Stimulated activated naive B cell treated with anti-CD40 and anti-IgM and Interleukin-4, amounts not matched to agents 10 μg/mL and 1 μg/mL and 100 μg/mL, for 72 hours (primary cell): ENCODE results near the gene KRTAP4-8.
"Not testable (repeated sequence)": the region's sequence is repeated elsewhere in the genome, so short reads cannot be mapped to it uniquely, and the experiment has no call there.

Experiments
- ATAC-seq, 2 donors: fragments of 150-1000 bp; cut with Tn5 transposase; replicated peaks; 2 replicates each; pipeline ENCODE4 v1.10.0; 2021; ENCODE audit warnings: moderate library complexity in 1 of 2
- DNase-seq: peaks from one replicate; pipeline ENCODE4 v3.0.0; 2021
- H3K27ac Mint-ChIP-seq: one replicate; pipeline ENCODE4 v1.8.0; 2022; ENCODE audit warnings: mild to moderate bottlenecking, mixed read lengths
- H3K27me3 Mint-ChIP-seq, 2 donors: one replicate each; pipeline ENCODE4 v1.8.0; 2022; ENCODE audit warnings: mixed read lengths in 2 of 2
- H3K36me3 Mint-ChIP-seq, 2 donors: one replicate each; pipeline ENCODE4 v1.8.0; 2022; ENCODE audit warnings: mixed read lengths in 2 of 2, mild to moderate bottlenecking in 1 of 2
- H3K4me1 Mint-ChIP-seq, 2 donors: one replicate each; pipeline ENCODE4 v1.8.0; 2022; ENCODE audit warnings: mixed read lengths in 2 of 2, mild to moderate bottlenecking in 1 of 2
- H3K4me3 Mint-ChIP-seq, 2 donors: one replicate each; pipeline ENCODE4 v1.8.0; 2022; ENCODE audit warnings: mild to moderate bottlenecking in 2 of 2, mixed read lengths in 2 of 2, moderate library complexity in 1 of 2
- H3K9me3 Mint-ChIP-seq, 2 donors: one replicate each; pipeline ENCODE4 v1.8.0; 2022; ENCODE audit warnings: mixed read lengths in 2 of 2, mild to moderate bottlenecking in 1 of 2

KRTAP4-8 gene

DNA sequence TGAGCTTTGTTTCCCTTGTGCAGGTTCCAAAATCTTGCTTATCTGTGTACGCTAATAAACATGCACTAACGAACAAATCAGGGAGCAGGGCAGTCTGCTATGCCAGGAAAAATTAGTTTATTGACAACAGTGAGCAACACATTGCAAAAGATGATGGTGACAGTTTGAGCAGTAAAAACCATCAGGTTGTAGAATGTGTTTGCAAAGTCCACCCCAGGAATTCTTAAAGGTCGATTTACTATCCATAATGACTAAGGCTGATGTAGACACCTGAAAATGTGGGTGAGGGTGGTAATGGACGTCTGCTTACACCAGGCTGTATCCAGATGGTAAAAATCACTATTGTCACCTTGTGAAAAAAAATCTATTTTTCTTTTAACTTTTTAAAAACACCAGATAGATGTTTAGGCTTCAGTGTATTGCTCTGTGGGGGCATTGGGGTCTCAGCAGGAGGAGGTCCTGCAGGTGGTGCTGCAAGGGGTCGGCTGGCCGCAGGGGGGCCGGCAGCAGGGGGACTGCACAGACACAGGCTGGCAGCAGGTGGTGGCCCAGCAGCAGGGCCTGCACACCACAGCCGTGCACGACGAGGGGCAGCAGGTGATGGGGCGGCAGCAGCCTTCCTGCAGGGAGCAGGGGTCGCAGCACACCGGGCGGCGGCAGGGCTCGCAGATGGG is 32.8 kb downstream of the KRTAP4-8 start:
- not testable (repeated sequence) for DNase-seq, ATAC-seq, H3K36me3 Mint-ChIP-seq, H3K9me3 Mint-ChIP-seq, H3K27ac Mint-ChIP-seq, H3K4me1 Mint-ChIP-seq, H3K4me3 Mint-ChIP-seq
- H3K27me3 Mint-ChIP-seq, result peaks cover 6 to 13% of the 10 kb centered on the region in 2 donors

DNA sequence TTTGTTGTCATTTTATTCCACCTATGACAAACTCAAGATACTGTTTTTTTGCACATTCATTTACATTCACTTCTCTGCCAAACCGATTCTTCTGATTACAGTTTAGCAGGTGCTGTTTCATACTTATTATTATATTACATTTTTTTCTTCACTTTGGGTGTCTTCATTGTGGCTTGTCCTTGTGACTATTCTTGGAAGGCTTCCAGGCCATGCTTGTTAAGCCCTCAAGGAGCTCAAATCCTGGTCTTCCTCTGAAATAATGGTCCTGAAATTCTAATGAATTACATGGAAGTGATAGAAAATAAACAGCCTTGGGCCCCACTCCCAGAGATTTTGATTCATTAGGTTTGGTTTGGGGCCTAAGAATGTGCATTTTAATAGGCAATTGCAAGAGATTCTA is 33.6 kb downstream of the KRTAP4-8 start:
- Mint-ChIP-seq H3K36me3 (no peaks in the 10 kb centered on the region), H3K4me1 (peaks cover 3 to 4% of the 10 kb centered on the region in 2 donors), H3K27ac (no peak overlapping the region), H3K27me3 (peaks cover 11 to 17% of the 10 kb centered on the region in 2 donors), H3K4me3 (no peak overlapping the region), H3K9me3 (no peaks in the 10 kb centered on the region)
- ATAC-seq, result no peak
- DNase-seq, result no peak

DNA sequence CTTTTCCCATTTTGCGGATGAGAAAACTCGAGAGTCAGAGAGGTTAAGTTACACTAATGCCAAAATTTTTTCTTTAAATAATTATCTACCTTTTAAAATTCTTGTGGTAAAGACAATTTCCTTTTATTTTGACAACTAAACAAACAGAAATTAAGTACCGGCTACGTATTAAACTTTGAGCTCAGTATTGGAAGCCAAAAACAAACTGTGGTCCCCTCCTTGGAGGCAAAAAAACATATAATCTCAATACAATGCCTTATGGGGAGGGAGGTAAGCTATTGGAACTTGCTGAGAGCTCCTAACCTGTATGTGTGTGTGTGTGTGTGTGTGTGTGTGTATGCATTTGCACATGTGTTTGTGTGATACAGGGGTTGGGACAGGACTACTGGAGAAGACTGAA is 34.5 kb downstream of the KRTAP4-8 start:
- no peaks in the 10 kb centered on the region for H3K36me3 Mint-ChIP-seq
- no peak for ATAC-seq
- no peaks in the 10 kb centered on the region for H3K9me3 Mint-ChIP-seq
- H3K4me3 Mint-ChIP-seq, result no peak overlapping the region
- peaks cover 2 to 5% of the 10 kb centered on the region in 2 donors for H3K4me1 Mint-ChIP-seq
- peaks cover 13 to 20% of the 10 kb centered on the region in 2 donors for H3K27me3 Mint-ChIP-seq
- no peak for DNase-seq
- H3K27ac Mint-ChIP-seq, result no peak overlapping the region

- Mint-ChIP-seq H3K4me3 (no peak overlapping the region), H3K27me3 (peaks cover 23 to 25% of the 10 kb centered on the region in 2 donors), H3K27ac (no peak overlapping the region), H3K4me1 (peaks cover 2 to 5% of the 10 kb centered on the region in 2 donors), H3K9me3 (peaks cover 3% of the 10 kb centered on the region in 2 donors), H3K36me3 (no peaks in the 10 kb centered on the region)
- ATAC-seq, result no peak
- no peak for DNase-seq
Measured at GRCh38 chr17:41061964-41062363, 36.0 kb downstream of the KRTAP4-8 start.

DNA sequence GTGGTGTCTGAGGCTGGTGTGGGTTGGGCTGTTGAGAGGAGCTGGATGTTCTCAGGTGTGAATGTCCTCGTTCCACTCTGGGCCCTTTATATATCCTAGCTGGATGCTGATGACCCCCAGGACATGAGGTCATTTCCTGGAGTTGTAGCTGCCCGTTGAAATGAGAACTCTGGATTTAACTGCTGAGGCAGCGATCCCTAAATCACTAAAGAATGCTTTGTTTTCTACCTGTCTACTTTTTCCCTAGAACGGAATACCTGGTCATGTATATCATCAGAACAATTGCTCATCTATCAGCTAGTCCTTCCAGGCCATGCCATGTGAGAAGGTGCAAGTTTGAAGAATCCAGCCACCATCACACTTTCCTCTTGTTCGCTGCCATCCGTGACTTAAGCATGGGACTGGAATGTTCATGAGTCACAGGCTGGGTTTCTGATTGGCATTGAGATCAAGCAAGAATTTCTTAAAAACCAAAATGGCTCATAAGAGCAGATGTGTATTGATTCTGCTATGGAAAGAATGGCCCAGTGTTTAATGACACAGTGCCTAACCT is 37.8 kb downstream of the KRTAP4-8 start, which contains the start of gene KRTAP2-3:
Gene KRTAP2-3, minus strand, starts transcription at position 63 of the 553 bp plus-strand sequence. CDS start 64 bp downstream, outside the sequence.
- H3K27ac Mint-ChIP-seq, result no peak within 1 kb of the TSS
- H3K36me3 Mint-ChIP-seq, result no peaks in the 10 kb centered on the region
- peaks cover 2 to 5% of the 10 kb centered on the region in 2 donors for H3K4me1 Mint-ChIP-seq
- peaks cover 3% of the 10 kb centered on the region in 2 donors for H3K9me3 Mint-ChIP-seq
- DNase-seq (no peak), ATAC-seq (no peak)
- H3K4me3 Mint-ChIP-seq, result no peak within 1 kb of the TSS
- peaks cover 23 to 25% of the 10 kb centered on the region in 2 donors for H3K27me3 Mint-ChIP-seq

GRCh38 chr17:41059276-41060051 is 38.5 kb downstream of the KRTAP4-8 start:
- H3K27ac Mint-ChIP-seq, H3K4me3 Mint-ChIP-seq, DNase-seq, H3K9me3 Mint-ChIP-seq, H3K4me1 Mint-ChIP-seq, ATAC-seq, H3K36me3 Mint-ChIP-seq: not testable (repeated sequence)
- peaks cover 23 to 25% of the 10 kb centered on the region in 2 donors for H3K27me3 Mint-ChIP-seq

GRCh38 chr17:41058741-41059140 is 39.2 kb downstream of the KRTAP4-8 start:
- ATAC-seq (no peak), DNase-seq (no peak)
- Mint-ChIP-seq H3K36me3 (no peaks in the 10 kb centered on the region), H3K4me1 (peaks cover 2 to 5% of the 10 kb centered on the region in 2 donors), H3K27me3 (peaks cover 23 to 25% of the 10 kb centered on the region in 2 donors), H3K27ac (no peak overlapping the region), H3K9me3 (peaks cover 3% of the 10 kb centered on the region in 2 donors), H3K4me3 (no peak overlapping the region)

GRCh38 chr17:41057547-41057946 is 40.4 kb downstream of the KRTAP4-8 start:
- DNase-seq (no peak), ATAC-seq (no peak)
- no peak overlapping the region for H3K4me3 Mint-ChIP-seq
- H3K27me3 Mint-ChIP-seq, result peaks cover 25 to 27% of the 10 kb centered on the region in 2 donors
- H3K9me3 Mint-ChIP-seq, result peaks cover 7% of the 10 kb centered on the region in 2 donors
- peaks cover 2 to 5% of the 10 kb centered on the region in 2 donors for H3K4me1 Mint-ChIP-seq
- H3K27ac Mint-ChIP-seq, result no peak overlapping the region
- no peaks in the 10 kb centered on the region for H3K36me3 Mint-ChIP-seq

GRCh38 chr17:41055130-41055529 is 42.8 kb downstream of the KRTAP4-8 start, which contains the start of gene KRTAP2-2:
Gene KRTAP2-2, minus strand, starts transcription at chr17:41055230. Its CDS starts 19 bp downstream, at chr17:41055211.
- H3K27ac Mint-ChIP-seq, H3K4me3 Mint-ChIP-seq, H3K9me3 Mint-ChIP-seq, H3K36me3 Mint-ChIP-seq, DNase-seq, H3K4me1 Mint-ChIP-seq, ATAC-seq: not testable (repeated sequence)
- peaks cover 17 to 25% of the 10 kb centered on the region in 2 donors for H3K27me3 Mint-ChIP-seq

DNA sequence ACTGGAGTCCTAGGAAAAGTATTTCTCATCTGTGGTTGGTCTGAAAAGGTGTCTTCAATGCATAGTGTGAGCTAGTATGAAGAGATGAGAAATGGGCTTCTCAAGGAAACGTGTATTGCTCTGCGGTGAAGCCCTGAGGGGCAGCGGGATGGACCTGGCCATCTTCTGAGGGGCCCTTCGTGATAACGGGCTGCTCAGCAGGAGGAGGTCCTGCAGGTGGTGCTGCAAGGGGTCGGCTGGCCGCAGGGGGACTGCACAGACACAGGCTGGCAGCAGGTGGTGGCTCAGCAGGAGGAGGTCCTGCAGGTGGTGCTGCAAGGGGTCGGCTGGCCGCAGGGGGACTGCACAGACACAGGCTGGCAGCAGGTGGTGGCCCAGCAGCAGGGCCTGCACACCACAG is 43.4 kb downstream of the KRTAP4-8 start:
- H3K4me1 Mint-ChIP-seq, DNase-seq, H3K27ac Mint-ChIP-seq, H3K4me3 Mint-ChIP-seq, ATAC-seq, H3K36me3 Mint-ChIP-seq, H3K9me3 Mint-ChIP-seq: not testable (repeated sequence)
- H3K27me3 Mint-ChIP-seq, result peaks cover 16 to 23% of the 10 kb centered on the region in 2 donors

DNA sequence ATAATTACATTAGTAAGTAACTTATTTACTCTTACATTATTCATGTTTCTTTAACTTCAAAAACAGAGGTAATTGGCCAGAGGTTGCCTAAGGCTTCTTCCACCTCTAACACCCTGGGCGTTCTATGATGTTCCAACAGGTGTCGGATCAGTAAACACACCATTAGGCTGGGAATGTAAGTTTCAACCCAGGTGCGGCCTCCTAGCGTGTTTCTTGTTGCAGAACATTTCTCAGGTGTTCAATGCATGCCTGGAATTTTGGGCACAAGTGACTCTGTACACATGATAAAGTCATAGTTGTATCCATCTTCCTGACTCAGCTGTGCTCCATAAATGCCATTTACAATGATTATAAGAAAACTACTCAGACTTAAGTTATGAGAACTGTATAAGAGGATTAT is 43.9 kb downstream of the KRTAP4-8 start:
- Mint-ChIP-seq H3K27me3 (peaks cover 11 to 18% of the 10 kb centered on the region in 2 donors), H3K4me1 (peaks cover 0 to 1% of the 10 kb centered on the region in 2 donors), H3K4me3 (no peak overlapping the region), H3K36me3 (no peaks in the 10 kb centered on the region), H3K27ac (no peak overlapping the region), H3K9me3 (peaks cover 7% of the 10 kb centered on the region in 2 donors)
- DNase-seq (no peak), ATAC-seq (no peak)

DNA sequence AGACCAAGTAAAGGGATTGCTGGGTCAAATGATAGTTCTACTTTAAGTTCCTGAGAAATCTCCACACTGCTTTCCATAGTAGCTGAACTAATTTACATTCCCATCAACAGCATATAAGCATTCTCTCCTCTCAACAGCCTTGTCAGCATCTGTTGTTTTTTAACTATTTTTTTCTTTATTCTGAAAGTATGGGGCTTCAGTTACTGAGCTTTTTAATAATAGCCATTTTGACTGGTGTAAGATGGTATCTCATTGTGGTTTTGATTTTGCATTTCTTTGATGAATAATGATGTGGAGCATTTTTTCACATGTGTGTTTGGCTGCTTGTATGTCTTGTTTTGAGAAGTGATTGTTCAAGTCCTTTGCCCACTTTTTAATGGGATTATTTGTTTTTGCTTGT is 45.4 kb downstream of the KRTAP4-8 start:
- Mint-ChIP-seq H3K27me3 (peaks cover 8 to 14% of the 10 kb centered on the region in 2 donors), H3K27ac (no peak overlapping the region), H3K9me3 (peaks cover 5% of the 10 kb centered on the region in 2 donors), H3K4me1 (peaks cover 0 to 3% of the 10 kb centered on the region in 2 donors), H3K4me3 (no peak overlapping the region), H3K36me3 (no peaks in the 10 kb centered on the region)
- DNase-seq, result no peak
- ATAC-seq, result no peak

DNA sequence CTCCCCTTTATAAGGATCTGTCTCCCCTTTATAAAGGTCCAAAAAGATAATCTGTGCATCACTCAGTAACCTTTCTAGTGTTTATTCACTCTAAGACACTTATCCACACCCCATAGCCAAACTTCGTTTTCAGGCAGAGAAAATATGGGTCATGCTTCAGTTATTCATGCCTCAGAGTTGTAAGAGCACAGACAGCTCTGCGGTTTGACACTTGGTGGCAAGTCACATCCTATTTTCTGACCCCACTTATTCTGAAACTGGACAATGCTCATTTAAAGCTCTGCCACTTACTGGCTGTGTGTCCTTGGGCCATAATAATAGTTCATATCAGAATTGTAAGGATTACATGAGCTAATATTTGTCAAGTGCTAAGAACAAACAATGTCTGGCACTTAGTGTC is 48.8 kb downstream of the KRTAP4-8 start:
- H3K4me1 Mint-ChIP-seq, result peaks cover 0 to 3% of the 10 kb centered on the region in 2 donors
- H3K4me3 Mint-ChIP-seq, result no peak overlapping the region
- no peak for ATAC-seq
- peaks cover 20 to 21% of the 10 kb centered on the region in 2 donors for H3K27me3 Mint-ChIP-seq
- no peaks in the 10 kb centered on the region for H3K36me3 Mint-ChIP-seq
- no peak for DNase-seq
- no peak overlapping the region for H3K27ac Mint-ChIP-seq
- peaks cover 4% of the 10 kb centered on the region in 2 donors for H3K9me3 Mint-ChIP-seq

- ATAC-seq, result no peak
- H3K9me3 Mint-ChIP-seq, result peaks cover 5% of the 10 kb centered on the region in 2 donors
- H3K4me1 Mint-ChIP-seq, result peaks cover 0 to 3% of the 10 kb centered on the region in 2 donors
- no peak overlapping the region for H3K27ac Mint-ChIP-seq
- no peak overlapping the region for H3K4me3 Mint-ChIP-seq
- H3K27me3 Mint-ChIP-seq, result peaks cover 18 to 25% of the 10 kb centered on the region in 2 donors
- H3K36me3 Mint-ChIP-seq, result no peaks in the 10 kb centered on the region
- DNase-seq, result no peak
Measured at GRCh38 chr17:41048441-41048840, 49.5 kb downstream of the KRTAP4-8 start.
